PC-9 (cell line): Measurements from ENCODE around the gene TRMT2A.

ENCODE experiments used
- CTCF ChIP-seq: fragments of 200-600 bp; sonication (generic); conservative IDR thresholded peaks from 2 replicates; pipeline ENCODE4 v1.6.1; 2017; ENCODE audit warnings: mixed run types, antibody characterized with exemption, mild to moderate bottlenecking, moderate library complexity
- EZH2 ChIP-seq: fragments of 200-600 bp; sonication (generic); IDR thresholded peaks from 2 replicates; pipeline ENCODE4 v1.8.0; 2017; ENCODE audit warnings: antibody characterized with exemption, low read depth

- TF ChIP-seq CTCF (no peak), EZH2 (no peak)
Observed at GRCh38 chr22:20115691-20116375, 1.2 kb downstream of the TRMT2A start, which contains the start of gene RANBP1.
